ENCODE results near the gene FBXO11.

FBXO11 gene

DNA sequence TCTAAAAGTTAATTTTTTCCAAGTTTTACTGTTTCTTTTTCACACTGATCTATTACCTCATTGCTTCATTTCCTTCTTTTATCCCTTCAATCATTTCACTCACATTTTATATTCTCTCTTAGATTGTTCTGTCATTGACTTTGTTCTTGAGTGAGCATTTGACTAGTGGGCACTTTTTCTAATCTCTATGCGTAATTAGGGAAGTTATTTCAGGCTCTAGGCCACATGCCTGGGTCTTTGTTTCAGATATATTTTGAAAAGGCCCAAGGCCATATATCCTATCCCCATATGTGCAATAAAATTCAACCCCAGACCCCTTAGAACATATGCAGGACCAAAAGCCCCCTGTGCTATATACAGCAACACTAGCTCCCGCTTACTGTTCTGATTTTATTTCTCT, 62.1 kb downstream of the FBXO11 start:
- no peak for DNase-seq

DNA sequence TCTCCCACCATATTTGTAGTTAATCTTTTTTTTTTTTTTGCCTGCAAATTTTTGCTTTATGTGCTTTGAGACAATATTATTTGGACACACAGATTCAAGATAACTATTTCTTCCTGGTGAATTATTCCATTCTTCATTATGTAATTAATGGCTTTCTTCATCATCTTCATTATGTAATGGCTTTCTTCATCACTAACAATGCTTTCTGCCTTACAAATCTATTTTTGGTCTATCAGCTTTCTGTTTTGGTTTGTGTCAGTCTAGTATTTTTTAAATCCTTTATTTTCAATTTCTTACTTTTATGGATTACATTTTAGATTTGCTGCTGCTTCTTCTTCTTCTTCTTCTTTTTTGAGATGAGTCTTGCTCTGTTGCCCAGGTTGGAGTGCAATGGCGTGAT, 62.9 kb downstream of the FBXO11 start:
- DNase-seq: no peak

DNA sequence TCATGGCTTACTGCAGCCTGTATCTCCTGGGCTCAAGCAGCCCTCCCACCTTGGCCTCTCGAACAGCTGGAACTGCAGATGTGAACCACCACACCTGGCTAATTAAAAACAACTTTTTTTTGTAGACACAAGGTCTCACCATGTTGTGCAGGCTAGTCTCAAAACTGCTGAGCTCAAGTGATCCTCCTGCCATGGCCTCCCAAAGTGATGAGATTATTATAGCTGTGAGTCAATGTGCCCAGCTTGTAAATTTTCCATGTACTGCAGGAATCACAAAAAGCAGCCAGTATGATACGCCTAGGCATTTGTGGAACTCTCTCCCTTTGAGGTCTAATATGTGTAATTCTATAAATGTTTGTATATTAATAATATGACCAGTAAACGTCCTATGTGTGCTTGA, 63.5 kb downstream of the FBXO11 start:
- DNase-seq: no peak

DNA sequence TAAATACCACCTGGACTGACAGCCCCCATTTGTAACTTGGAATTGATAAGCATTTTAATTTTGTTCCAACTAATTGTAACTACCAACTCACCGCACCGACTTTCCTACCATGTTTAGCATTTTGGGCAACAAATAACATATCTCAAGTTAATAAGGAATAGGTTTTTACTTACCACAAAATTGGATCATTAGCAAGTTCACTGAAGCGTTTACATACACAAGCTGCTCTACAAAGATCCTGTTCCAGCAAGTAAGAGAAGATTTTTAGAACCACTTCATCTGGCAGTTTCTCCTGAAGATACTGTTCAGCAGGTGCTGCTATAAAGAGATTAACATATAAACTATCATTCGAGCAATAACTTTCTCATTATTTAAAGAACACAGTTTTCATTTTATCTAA, 67.6 kb downstream of the FBXO11 start:
- DNase-seq: no peak

DNA sequence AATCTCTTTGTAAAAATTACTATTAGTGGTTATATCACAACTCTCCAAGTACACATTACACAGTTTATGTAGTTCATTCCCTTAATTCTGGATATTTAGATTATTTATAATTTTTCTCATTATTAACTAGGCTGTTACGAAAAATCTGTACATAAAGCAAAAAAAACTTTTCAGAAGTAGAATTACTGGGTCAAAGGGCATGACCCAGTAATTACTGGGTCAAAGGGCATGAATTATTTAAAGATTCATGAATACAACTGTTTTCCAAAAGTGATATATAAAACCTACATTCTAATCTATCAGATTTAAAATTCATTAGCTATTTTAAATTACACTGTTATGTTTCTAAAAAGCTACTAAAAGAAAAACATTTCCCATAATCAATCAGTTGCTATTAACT, 68.0 kb downstream of the FBXO11 start:
- no peak for DNase-seq

DNA sequence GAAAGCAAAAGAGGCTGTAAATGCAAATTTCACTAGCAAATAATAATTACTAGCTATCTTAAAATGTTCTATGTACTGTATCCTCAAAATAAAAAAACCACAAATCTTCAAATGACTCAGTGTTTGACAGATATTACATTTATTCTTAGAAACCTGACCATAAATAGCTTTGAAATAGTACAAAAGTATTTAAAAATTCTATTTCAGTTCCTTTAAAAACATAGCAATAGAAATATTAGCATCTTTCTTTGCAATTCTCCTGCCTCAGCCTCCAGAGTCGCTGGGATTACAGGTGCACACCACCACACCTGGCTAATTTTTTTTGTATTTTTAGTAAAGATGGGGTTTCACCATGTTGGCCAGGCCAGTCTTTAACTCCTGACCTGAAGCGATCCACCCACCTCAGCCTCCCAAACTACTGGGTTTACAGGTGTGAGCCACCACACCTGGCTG, 72.8 kb downstream of the FBXO11 start:
- DNase-seq: no peak

DNA sequence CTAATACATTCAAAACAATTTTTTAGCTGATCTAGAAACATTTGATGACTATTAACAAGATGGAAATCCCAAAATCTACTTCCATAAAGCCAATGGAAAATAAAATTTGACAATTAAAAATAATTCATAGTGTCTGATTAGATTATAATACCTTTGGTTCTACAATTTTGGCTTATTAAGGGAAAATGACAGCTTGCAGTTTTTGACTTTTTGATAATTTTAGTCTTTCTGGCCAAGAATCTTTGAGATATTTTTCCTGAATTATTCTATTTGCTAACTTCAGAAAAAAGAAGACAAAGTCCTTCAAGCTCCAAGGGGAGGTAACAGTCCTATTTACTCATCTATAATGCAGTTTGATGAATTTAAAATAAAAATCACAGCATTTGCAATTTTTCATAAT, 83.8 kb downstream of the FBXO11 start:
- no peak for DNase-seq

DNA sequence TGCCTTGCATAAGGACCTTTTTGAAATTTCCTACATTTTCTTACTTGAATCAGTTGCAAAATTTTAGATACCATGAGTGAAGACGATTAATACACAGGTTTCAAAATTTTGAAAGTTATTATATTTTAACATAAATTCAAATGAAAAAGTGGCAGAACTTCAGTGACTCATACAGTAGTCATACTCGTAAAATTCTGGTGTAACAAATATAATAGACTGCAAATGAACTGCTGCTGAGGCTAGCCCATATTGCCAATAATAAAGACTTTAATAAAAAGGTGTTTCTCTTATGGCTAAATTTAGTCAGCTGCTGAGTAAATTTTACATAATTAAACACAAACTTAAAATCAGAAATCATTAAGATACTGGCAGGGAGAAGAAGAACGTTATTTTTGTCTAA, 86.5 kb downstream of the FBXO11 start:
- no peak for DNase-seq

DNA sequence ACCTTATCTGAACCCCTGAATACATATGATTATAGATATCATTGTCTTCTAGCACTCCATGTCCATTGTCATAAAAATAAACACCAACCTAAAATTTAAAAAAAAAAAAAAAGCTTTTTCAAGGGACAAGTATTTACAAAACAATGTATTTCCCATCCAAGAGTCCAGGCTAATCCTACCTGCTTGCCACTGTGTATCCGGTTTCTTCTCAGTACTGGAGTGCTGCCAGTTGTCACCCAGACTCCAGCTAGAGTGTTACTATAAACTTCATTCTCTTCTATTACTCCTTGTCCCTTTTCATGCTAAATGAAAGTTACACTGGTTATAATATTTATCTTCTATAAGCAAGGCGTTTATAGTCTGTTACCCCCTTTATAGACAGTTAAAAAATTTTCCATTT, 87.5 kb downstream of the FBXO11 start:
- no peak for DNase-seq

DNA sequence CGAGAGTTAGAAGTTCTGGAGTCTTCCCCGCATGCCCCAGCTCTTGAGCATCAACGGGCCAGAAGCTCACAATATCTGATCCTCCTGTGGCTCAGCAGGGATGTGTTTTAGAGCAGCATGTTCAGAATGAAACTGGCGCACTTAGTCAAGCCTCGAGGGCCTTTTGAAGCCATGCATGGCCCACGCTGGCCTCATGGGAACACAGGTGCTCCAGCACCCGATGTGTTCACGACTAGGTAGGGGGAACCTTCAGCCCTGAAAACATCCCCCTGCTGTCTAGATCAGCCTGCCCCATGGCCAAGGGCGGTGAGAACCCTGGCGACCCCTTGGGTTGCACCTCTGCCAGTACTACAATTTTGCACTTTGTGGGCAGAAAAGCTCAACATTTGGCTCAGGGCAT, 90.5 kb downstream of the FBXO11 start:
- DNase-seq: no peak

DNA sequence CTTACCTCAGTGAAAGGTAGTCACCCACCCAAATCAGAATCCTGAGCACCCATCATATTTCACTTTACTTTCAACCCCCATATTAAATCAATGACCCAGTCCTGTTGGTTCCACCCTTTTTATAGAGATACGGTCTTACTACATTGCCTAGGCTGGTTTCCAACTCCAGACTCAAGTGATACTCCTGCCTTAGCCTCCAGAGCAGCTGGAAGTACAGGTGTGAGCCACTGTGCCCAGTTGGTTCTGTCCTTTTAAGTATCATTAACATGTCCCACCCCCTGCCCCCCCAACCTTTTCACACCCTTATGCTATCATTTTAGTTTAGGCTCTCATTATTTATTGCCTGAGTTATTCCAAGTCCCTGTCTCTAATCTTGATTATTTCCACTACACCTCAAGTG, 94.6 kb downstream of the FBXO11 start:
- DNase-seq: no peak

DNA sequence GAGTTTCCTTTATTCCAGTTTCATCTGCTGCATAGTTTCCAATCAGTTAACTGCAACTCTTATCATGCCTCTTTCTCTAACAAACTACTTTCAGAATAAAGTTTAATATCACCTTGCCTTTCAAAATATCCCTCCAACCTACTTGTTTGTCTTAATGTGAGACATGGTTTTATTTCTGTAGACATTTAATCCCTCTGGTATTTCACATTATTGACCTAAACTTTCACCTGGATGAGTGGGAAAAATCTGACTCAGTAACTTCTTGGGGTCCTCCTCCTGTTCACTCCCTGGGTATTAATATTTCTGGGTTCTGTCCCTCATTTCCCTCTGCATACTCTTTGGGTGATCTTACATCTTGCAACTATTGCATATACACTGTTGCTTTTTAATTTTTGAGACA, 95.4 kb downstream of the FBXO11 start:
- DNase-seq: no peak

DNA sequence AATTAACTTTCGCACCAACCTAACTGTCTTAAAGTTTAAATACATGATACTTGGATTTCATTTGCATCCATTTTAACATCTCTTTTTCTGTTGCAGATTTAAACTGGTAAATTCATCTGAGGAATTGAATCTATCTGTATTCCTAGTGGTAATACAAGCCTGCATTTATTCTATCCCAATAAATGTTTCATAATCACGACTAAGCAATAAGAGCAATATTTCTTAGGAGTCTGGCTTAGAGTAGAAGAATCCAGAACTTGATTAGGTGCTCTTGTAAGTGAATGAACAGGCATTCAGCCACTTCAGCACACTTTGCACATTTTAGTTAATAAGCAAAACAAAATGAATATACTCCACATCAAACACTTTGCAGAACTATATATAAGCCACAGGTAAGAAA, 96.4 kb downstream of the FBXO11 start:
- DNase-seq: no peak

DNA sequence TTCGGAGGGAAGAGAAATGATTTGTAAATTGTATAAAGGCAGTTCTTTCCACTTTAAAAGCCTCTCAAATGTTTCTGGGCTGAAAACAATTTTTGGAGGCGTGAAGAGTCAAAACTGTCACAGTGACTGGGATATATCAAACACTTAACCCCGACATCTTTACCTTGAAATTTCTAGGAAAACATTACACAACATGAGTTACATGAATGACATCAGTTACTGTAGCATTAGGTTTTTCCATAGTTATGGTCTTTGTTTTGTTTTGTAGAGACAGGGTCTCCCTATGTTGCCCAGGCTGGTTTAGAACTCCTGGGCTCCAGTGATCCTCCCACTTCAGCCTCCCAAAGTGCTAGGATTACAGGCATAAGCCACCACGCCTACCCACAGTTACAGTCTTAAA, 97.7 kb downstream of the FBXO11 start:
- no peak for DNase-seq

DNA sequence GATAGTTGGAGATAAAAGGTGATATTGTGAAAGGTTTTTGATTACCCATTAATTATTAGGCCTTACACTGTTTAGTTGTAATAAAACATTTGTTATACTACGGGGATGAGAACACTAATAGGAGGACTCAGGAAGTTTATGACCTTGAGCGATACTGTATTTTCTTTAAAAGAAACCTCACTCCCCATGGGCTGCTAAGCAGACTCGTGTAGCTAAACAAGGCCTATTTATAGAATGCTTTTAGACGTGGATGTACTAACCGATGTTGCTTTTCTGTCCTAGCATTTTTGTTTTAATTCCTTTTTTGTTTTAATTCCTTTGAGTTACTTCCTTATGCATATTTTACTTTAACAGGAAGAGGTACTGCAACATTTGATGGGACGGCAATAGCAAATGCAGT, 100.4 kb downstream of the FBXO11 start:
- no peak for DNase-seq

DNA sequence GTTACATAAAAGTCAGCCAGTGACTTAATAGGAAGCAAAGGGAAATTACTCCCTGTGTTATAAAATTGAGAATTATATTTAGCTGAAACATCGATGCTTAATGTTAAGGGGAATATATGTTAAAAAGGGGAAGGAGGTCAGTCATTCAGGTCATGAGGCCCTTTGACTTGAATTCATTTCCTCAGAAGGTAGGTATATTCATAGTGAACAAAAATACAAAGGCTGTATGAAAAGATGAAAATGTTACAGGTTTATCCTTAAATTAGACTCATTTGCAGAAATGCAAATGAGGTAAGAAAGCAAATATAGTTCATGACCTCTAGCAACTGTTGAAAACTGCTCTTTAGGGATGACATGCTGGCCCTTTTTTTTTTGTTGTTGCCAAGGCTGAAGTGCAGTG, 102.5 kb downstream of the FBXO11 start:
- DNase-seq: no peak

DNA sequence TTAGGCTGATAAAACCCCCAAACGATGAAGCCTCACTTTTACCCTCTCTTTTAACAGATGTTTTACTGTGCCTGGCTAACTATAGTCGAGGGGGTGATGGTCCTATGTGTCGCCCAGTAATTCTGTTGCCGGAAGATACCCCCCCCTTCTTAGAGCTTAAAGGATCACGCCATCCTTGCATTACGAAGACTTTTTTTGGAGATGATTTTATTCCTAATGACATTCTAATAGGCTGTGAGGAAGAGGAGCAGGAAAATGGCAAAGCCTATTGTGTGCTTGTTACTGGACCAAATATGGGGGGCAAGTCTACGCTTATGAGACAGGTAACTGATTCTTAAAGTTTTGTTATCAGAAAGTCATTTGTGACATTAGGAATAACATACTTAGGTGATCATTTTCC, 102.9 kb downstream of the FBXO11 start:
- peak; percentile 10 for DNase-seq

DNA sequence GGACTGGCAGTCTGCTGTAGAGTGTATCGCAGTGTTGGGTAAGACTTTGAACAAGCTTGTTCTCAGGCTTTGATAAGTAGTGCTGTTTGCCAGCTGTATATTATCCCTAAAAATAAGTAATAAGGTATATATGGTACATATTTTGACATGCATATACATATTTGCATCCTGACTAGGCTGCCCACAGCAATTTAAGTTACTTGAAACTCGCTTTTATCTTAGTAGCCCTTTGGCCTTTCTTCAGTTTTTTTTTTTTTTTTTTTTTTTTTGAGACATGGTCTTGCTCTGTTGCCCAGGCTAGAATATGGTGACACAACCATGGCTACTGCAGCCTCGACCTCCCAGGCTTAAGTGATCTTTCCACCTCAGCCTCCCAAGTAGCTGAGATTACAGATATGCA, 105.2 kb downstream of the FBXO11 start:
- DNase-seq: no peak

DNA sequence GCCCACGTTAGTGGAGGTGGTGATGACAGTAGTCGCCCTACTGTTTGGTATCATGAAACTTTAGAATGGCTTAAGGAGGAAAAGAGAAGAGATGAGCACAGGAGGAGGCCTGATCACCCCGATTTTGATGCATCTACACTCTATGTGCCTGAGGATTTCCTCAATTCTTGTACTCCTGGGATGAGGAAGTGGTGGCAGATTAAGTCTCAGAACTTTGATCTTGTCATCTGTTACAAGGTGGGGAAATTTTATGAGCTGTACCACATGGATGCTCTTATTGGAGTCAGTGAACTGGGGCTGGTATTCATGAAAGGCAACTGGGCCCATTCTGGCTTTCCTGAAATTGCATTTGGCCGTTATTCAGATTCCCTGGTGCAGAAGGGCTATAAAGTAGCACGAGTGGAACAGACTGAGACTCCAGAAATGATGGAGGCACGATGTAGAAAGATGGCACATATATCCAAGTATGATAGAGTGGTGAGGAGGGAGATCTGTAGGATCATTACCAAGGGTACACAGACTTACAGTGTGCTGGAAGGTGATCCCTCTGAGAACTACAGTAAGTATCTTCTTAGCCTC, 107.2 kb downstream of the FBXO11 start:
- no peak for DNase-seq

DNA sequence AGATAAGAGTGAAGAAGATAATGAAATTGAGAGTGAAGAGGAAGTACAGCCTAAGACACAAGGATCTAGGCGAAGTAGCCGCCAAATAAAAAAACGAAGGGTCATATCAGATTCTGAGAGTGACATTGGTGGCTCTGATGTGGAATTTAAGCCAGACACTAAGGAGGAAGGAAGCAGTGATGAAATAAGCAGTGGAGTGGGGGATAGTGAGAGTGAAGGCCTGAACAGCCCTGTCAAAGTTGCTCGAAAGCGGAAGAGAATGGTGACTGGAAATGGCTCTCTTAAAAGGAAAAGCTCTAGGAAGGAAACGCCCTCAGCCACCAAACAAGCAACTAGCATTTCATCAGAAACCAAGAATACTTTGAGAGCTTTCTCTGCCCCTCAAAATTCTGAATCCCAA, 107.7 kb downstream of the FBXO11 start:
- DNase-seq: no peak

DNA sequence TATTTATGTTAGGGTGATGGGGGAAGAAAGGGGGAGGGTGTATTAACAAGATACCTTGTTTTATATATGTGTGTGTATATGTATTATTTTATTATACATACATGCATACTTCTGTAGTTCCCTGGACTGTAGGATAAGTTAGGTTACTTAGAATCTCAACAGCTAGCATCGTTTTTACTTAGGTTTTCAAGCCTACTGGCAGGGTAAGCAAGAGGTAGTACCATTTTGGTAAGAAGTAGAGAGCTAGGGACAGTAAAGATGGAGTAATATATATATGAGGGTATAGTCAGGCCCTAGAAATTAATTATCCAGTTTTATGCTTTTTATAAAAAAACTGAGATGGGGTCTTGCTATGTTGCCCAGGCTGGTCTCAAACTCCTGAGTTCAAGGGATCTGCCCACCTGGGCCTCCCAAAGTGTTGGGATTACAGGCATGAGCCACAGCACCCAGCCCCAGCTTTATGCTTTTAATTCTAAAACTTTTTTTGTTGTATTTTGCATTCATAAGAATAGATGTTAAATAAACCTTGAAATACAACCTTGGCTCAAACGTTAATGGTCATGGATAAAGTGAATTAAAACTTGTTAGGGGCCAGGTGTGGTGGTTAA, 110.1 kb downstream of the FBXO11 start:
- DNase-seq: no peak

DNA sequence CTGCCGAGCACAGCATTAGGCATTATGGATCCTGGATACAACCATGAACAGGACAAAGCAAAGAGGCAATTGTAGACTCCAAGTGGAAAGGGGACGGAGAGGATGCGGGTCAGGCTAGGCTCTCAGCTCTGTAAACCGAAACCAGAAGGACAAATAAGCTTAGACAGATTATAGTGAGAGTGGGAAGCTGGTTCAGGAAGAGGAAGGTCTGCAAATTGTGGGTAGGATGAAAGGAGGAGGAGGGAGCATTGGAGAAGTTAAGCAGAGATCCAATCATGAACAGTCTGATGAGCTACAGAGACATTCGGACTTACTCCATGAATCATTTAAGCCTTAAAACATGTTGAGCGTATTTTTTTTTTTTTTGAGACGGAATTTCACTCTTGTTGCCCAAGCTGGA, 120.3 kb downstream of the FBXO11 start:
- DNase-seq: no peak

DNA sequence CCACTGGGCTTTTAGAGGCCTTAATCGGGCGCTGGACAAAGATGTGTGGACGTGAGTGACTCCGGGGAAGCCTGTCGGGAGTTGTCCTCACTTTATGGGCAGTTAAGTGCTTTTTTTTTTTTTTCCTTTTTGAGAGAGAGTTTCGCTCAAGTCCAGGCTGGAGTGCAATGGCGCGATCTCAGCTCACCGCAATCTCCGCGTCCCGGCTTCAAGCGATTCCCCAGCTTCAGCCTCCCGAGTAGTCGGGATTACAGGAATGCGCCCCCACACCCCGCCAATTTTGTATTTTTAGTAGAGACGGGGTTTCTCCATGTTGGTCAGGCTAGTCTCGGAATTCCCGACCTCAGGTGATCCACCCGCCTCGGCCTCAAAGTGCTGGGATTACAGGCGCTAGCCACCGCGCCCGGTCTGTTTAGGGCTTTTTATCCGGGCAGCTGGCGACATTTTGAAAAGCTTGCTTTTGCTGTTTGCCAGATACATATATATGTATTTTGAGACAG, 121.9 kb downstream of the FBXO11 start:
- DNase-seq: no peak

DNA sequence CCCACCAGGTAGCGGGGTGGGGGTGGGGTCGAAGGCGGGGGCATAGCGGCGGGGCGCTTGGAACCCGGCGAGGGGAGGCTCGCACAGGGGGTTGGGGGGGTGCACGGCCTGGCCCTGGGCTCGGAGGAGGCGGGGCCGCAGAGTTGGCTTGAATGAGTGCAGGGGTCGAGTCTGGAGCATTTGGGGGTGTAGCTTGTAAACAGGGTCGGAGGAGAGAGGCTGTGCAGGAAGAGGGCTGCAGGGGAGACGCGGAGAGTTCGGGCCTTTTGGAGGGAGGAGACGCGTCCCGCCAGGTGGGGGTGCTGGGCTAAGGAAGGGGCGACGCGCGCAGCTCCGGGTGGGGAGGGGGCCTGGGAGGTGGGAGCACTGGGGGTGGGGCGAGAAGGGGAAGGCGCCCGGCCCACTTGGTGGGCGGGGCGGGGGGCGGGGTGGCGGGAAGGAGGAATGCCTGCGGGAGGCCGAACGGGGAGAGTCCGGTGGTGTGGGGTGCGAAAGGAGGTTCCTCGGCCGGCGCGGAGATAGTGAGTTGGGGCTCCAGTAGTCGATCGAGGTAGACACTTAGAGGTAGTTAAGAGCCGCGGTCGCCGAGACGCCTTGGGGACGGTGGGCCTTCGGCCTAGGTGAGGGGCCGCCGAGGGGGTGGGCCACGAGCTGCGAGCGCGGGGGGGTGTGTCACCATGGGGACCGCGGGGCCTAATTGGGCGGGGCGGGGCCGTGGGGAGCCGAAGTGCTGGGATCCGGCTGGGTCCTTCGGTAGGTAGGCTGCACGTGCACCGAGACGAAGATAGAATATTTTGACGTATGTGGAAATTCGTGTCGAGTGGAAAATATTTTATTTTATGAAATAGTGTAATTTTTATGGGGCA, 122.6 kb downstream of the FBXO11 start:
- DNase-seq: peak; percentile 86

Data from DMS53 (cell line).